HL-60/S4 treated with retinoic acid at 250 ng/mL for 4 days and 3 days (cell line): ENCODE data around the gene RGS7.

Experiments
- in situ Hi-C: fragments of 300-500 bp; cut with MboI; formaldehyde crosslinking; loops from 2 replicates; pipeline ENCODE4 v1.7.0; 2022; ENCODE audit warnings: low sequenced_read_pairs

Gene RGS7

GRCh38 chr1:240866724-240867123 lies 490.3 kb downstream of the RGS7 start:
- in situ Hi-C loops, result no loop called here

- in situ Hi-C loops, result no loop called here
Measured at GRCh38 chr1:240860023-240860422, 497.0 kb downstream of the RGS7 start.

- in situ Hi-C loops, result no loop called here
Measured at GRCh38 chr1:240854367-240854766, 502.6 kb downstream of the RGS7 start.

- in situ Hi-C loops, result no loop called here
Measured at GRCh38 chr1:240847325-240847724, 509.7 kb downstream of the RGS7 start.

- in situ Hi-C loops, result no loop called here
Measured at GRCh38 chr1:240844486-240844885, 512.5 kb downstream of the RGS7 start.

GRCh38 chr1:240843798-240844197 lies 513.2 kb downstream of the RGS7 start:
- in situ Hi-C loops, result no loop called here

GRCh38 chr1:240836271-240836670 lies 520.7 kb downstream of the RGS7 start:
- in situ Hi-C loops, result no loop called here

- in situ Hi-C loops, result no loop called here
Measured at GRCh38 chr1:240835291-240835690, 521.7 kb downstream of the RGS7 start.

GRCh38 chr1:240833075-240833474 lies 523.9 kb downstream of the RGS7 start:
- in situ Hi-C loops, result no loop called here

GRCh38 chr1:240831922-240832321 lies 525.1 kb downstream of the RGS7 start:
- in situ Hi-C loops, result no loop called here

GRCh38 chr1:240831191-240831631 lies 525.8 kb downstream of the RGS7 start:
- in situ Hi-C loops, result no loop called here

GRCh38 chr1:240829487-240829886 lies 527.5 kb downstream of the RGS7 start:
- in situ Hi-C loops, result no loop called here

GRCh38 chr1:240827786-240828185 lies 529.2 kb downstream of the RGS7 start:
- in situ Hi-C loops, result no loop called here

- in situ Hi-C loops, result no loop called here
Measured at GRCh38 chr1:240824238-240824637, 532.8 kb downstream of the RGS7 start.

GRCh38 chr1:240823357-240823756 lies 533.6 kb downstream of the RGS7 start:
- in situ Hi-C loops, result no loop called here

GRCh38 chr1:240821925-240822324 lies 535.1 kb downstream of the RGS7 start:
- in situ Hi-C loops, result no loop called here

GRCh38 chr1:240820816-240821215 lies 536.2 kb downstream of the RGS7 start:
- in situ Hi-C loops, result no loop called here

GRCh38 chr1:240816472-240816871 lies 540.5 kb downstream of the RGS7 start:
- in situ Hi-C loops, result no loop called here

- in situ Hi-C loops, result no loop called here
Measured at GRCh38 chr1:240813720-240814119, 543.3 kb downstream of the RGS7 start.

- in situ Hi-C loops, result no loop called here
Measured at GRCh38 chr1:240811256-240811655, 545.7 kb downstream of the RGS7 start.

- in situ Hi-C loops, result no loop called here
Measured at GRCh38 chr1:240808381-240808780, 548.6 kb downstream of the RGS7 start.

- in situ Hi-C loops, result no loop called here
Measured at GRCh38 chr1:240806200-240806745, 550.7 kb downstream of the RGS7 start.

GRCh38 chr1:240804475-240804874 lies 552.5 kb downstream of the RGS7 start:
- in situ Hi-C loops, result no loop called here
